CD14-positive monocyte (primary cell): ENCODE results near the gene C1QL1. TPM values are rescaled to one million over a fixed set of nuclear protein-coding genes. Genes with fewer than 3 reads are reported as not detected.

Source experiments
- DNase-seq, 3 donors: peaks; one replicate each; pipeline ENCODE4 v3.0.0-alpha.2; 2011 to 2022
- H2AFZ ChIP-seq: 2 replicates; pipeline ENCODE4 v1.6.0; 2012; ENCODE audit warnings: mild to moderate bottlenecking, low read depth, low read length, inconsistent platforms; ENCODE audit not compliant: insufficient read depth, poor library complexity, severe bottlenecking
- H3K27ac ChIP-seq, 2 donors: 1 replicate in 1 of 2; 2 replicates in 1 of 2; pipeline ENCODE4 v1.5.1; 2012 to 2013; ENCODE audit warnings: low read length in 2 of 2, control low read depth in 1 of 2, inconsistent platforms in 1 of 2, low read depth in 1 of 2, mild to moderate bottlenecking in 1 of 2
- H3K27me3 ChIP-seq, 2 donors: one replicate each; pipeline versions ENCODE4 v1.6.0 to v1.6.1; 2011 to 2013; ENCODE audit warnings: low read length in 2 of 2; ENCODE audit not compliant: control insufficient read depth in 2 of 2, insufficient read depth in 2 of 2
- H3K36me3 ChIP-seq, 2 donors: replicated peaks in 1 of 2; 1 replicate in 1 of 2; 2 replicates in 1 of 2; pipeline versions ENCODE4 v1.5.1 to v1.6.1; 2012 to 2013; ENCODE audit warnings: low read length in 2 of 2, control low read depth in 1 of 2, inconsistent platforms in 1 of 2, mild to moderate bottlenecking in 1 of 2; ENCODE audit not compliant: insufficient read depth in 2 of 2, control insufficient read depth in 1 of 2
- H3K4me1 ChIP-seq, 2 donors: 1 replicate in 1 of 2; 2 replicates in 1 of 2; pipeline versions ENCODE4 v1.5.1 to v1.6.1; 2012 to 2013; ENCODE audit warnings: low read length in 2 of 2, control low read depth in 1 of 2, inconsistent platforms in 1 of 2, mild to moderate bottlenecking in 1 of 2, moderate library complexity in 1 of 2; ENCODE audit not compliant: insufficient read depth in 2 of 2, control insufficient read depth in 1 of 2
- H3K4me2 ChIP-seq: replicated peaks from 2 replicates; pipeline ENCODE3; 2012; ENCODE audit warnings: low read length, moderate library complexity, mild to moderate bottlenecking; ENCODE audit not compliant: poor library complexity, severe bottlenecking; ENCODE audit errors: extremely low read depth
- H3K4me3 ChIP-seq, 3 experiments: fragments of 200-600 bp in 1 of 3; sonication (generic) in 1 of 3; replicated peaks in 1 of 3; 1 replicate in 2 of 3; 2 replicates in 1 of 3; pipeline ENCODE4 v1.5.1; 2011 to 2013; ENCODE audit warnings: low read length in 3 of 3, mild to moderate bottlenecking in 3 of 3, control low read depth in 2 of 3, low read depth in 2 of 3, inconsistent platforms in 1 of 3, moderate library complexity in 1 of 3
- H3K79me2 ChIP-seq: 2 replicates; pipeline ENCODE4 v1.6.0; 2012; ENCODE audit warnings: mild to moderate bottlenecking, control low read depth, inconsistent platforms, low read length, moderate library complexity; ENCODE audit not compliant: insufficient read depth
- H3K9ac ChIP-seq: 2 replicates; pipeline ENCODE4 v1.6.0; 2017; ENCODE audit warnings: low read length, mild to moderate bottlenecking; ENCODE audit not compliant: insufficient read depth, poor library complexity, severe bottlenecking
- H3K9me3 ChIP-seq, 2 donors: replicated peaks in 1 of 2; 1 replicate in 1 of 2; 2 replicates in 1 of 2; pipeline versions ENCODE4 v1.5.1 to v1.6.1; 2012 to 2013; ENCODE audit warnings: low read length in 2 of 2, control low read depth in 1 of 2; ENCODE audit not compliant: control insufficient read depth in 1 of 2, insufficient read depth in 1 of 2
- H4K20me1 ChIP-seq: 2 replicates; pipeline ENCODE4 v1.6.0; 2012; ENCODE audit warnings: mild to moderate bottlenecking, low read length, control low read depth, moderate library complexity; ENCODE audit not compliant: insufficient read depth
- H3K27ac Mint-ChIP-seq, 7 donors: one replicate each; pipeline ENCODE4 v1.8.0; 2020; ENCODE audit warnings: mild to moderate bottlenecking in 7 of 7, mixed read lengths in 7 of 7, moderate library complexity in 6 of 7, inconsistent platforms in 2 of 7
- H3K27me3 Mint-ChIP-seq, 3 donors: one replicate each; pipeline ENCODE4 v1.8.0; 2021 to 2022; ENCODE audit warnings: low read depth in 3 of 3, mild to moderate bottlenecking in 3 of 3, mixed read lengths in 3 of 3, moderate library complexity in 3 of 3, inconsistent platforms in 1 of 3
- H3K36me3 Mint-ChIP-seq, 2 donors: one replicate each; pipeline ENCODE4 v1.8.0; 2020; ENCODE audit warnings: mixed read lengths in 2 of 2, inconsistent platforms in 1 of 2, mild to moderate bottlenecking in 1 of 2
- H3K4me1 Mint-ChIP-seq: one replicate; pipeline ENCODE4 v1.8.0; 2020; ENCODE audit warnings: mild to moderate bottlenecking, mixed read lengths
- H3K4me3 Mint-ChIP-seq, 2 donors: one replicate each; pipeline ENCODE4 v1.8.0; 2020; ENCODE audit warnings: mild to moderate bottlenecking in 2 of 2, mixed read lengths in 2 of 2, moderate library complexity in 1 of 2
- H3K9me3 Mint-ChIP-seq, 7 donors: one replicate each; pipeline ENCODE4 v1.8.0; 2020 to 2022; ENCODE audit warnings: mixed read lengths in 7 of 7, mild to moderate bottlenecking in 6 of 7, moderate library complexity in 6 of 7, inconsistent platforms in 2 of 7
- WGBS: methylation state at CpG from one replicate; pipeline ENCODE4 v1.1.5; 2013; ENCODE audit warnings: missing lambda C conversion rate; ENCODE audit not compliant: insufficient coverage; 5-methylcytosine and 5-hydroxymethylcytosine counted together
- intact Hi-C, 2 donors: fragments of 100-400 bp; cut with micrococcal nuclease; formaldehyde crosslinking; loops; one replicate each; pipeline versions ENCODE4 v1.15.0 to v1.15.1; 2023
- polyA plus RNA-seq, 3 donors: library from polyadenylated mRNA; depleted of rRNA in 1 of 3; unstranded in 2 of 3; stranded (reverse) in 1 of 3; fragments of 300-500 nt in 2 of 3; fragments of >200 nt in 1 of 3; fragmentation: Illumina TruSeq in 2 of 3; gene quantifications; 1 replicate in 2 of 3; 2 replicates in 1 of 3; pipeline ENCODE4 v1.2.3, GENCODE V29; 2012 to 2021
- TF ChIP-seq, protein P1 (sequence below): fragments of 200-600 bp; IDR thresholded peaks from one replicate; pipeline ENCODE4 v1.8.0; 2022; ENCODE audit warnings: antibody characterized with exemption, mild to moderate bottlenecking

Gene C1QL1
- polyA plus RNA-seq, 3 donors = not detected

GRCh38 chr17:44967907-44968224, 237 bp downstream of the C1QL1 start:
- peaks cover 2 to 39% (median 19%) of the 10 kb centered on the region in 7 donors for H3K9me3 Mint-ChIP-seq
- no peak for DNase-seq
- intact Hi-C loops = no loop called here
- Histone ChIP-seq H3K4me2 (peak overlapping the region; percentile 60), H3K4me3 (no peak overlapping the region), H3K9me3 (peaks cover 0 to 25% of the 10 kb centered on the region in 2 donors), H3K27ac (no peak overlapping the region), H3K4me1 (peaks cover 19 to 33% of the 10 kb centered on the region in 2 donors), H4K20me1 (no peaks in the 10 kb centered on the region), H3K27me3 (peaks cover 59 to 84% of the 10 kb centered on the region in 2 donors), H3K79me2 (no peaks in the 10 kb centered on the region), H3K36me3 (no peaks in the 10 kb centered on the region), H2AFZ (no peak overlapping the region), H3K9ac (no peak overlapping the region)
- H3K36me3 Mint-ChIP-seq = peaks cover 14 to 16% of the 10 kb centered on the region in 2 donors
- H3K27me3 Mint-ChIP-seq = peaks cover 76 to 92% (median 88%) of the 10 kb centered on the region in 3 donors
- TF ChIP-seq, protein P1, sequence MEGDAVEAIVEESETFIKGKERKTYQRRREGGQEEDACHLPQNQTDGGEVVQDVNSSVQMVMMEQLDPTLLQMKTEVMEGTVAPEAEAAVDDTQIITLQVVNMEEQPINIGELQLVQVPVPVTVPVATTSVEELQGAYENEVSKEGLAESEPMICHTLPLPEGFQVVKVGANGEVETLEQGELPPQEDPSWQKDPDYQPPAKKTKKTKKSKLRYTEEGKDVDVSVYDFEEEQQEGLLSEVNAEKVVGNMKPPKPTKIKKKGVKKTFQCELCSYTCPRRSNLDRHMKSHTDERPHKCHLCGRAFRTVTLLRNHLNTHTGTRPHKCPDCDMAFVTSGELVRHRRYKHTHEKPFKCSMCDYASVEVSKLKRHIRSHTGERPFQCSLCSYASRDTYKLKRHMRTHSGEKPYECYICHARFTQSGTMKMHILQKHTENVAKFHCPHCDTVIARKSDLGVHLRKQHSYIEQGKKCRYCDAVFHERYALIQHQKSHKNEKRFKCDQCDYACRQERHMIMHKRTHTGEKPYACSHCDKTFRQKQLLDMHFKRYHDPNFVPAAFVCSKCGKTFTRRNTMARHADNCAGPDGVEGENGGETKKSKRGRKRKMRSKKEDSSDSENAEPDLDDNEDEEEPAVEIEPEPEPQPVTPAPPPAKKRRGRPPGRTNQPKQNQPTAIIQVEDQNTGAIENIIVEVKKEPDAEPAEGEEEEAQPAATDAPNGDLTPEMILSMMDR = no peak
- H3K4me1 Mint-ChIP-seq = peaks cover 32% of the 10 kb centered on the region
- H3K27ac Mint-ChIP-seq = no peak overlapping the region
- WGBS = 1% methylated on average over 40 of the region's 47 CpGs
- no peak overlapping the region for H3K4me3 Mint-ChIP-seq

DNA sequence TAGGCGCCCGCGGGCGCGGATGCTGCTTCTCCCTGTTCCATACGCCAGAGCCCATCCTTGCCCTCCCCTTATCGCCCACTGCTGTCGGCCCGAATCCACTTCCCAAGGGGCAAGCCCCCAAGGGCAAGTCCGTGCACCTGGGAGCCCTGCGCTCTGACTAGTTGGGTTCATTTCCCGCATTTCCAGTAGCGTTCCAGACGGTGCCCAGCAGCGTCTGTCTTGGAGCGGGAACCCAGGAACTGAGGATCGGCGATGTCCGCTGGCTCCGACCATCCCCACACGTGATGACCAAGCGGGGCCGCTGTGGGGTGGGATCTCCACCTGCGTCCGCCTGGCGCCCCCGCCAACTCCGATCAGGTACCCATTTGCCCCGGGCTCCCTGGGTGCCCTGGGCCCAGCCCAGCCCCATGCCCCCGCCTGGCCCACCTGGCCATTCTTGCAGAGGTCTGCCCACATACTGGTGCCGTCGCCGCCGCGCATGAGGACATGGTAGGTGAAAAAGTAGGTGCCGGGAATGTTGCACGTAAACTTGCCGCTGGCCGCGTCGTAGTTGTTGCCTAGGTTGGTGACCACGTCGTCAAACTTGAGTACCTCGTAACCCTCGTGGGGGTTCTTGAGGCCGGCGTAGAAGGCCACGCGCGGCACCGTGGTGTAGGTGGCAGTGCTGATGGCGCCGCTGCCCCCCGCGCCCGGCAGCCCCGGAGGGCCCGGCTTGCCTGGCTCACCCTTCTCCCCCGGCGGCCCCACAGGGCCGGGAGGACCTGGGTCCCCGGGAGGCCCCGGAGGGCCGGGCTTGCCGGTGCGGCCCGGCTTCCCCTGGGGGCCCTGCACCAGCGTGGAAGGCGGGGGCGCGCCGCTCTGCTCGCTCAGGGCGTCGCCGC, 837 bp downstream of the C1QL1 start:
- H3K4me3 ChIP-seq = no peak overlapping the region
- H2AFZ ChIP-seq = no peak overlapping the region
- H4K20me1 ChIP-seq = no peaks in the 10 kb centered on the region
- Mint-ChIP-seq H3K4me1 (peaks cover 32% of the 10 kb centered on the region), H3K9me3 (peaks cover 2 to 39% (median 19%) of the 10 kb centered on the region in 7 donors), H3K36me3 (peaks cover 14 to 16% of the 10 kb centered on the region in 2 donors), H3K27me3 (peaks cover 72 to 91% (median 83%) of the 10 kb centered on the region in 3 donors), H3K27ac (no peak overlapping the region), H3K4me3 (peak overlapping the region; percentile 39 to 71)
- H3K27ac ChIP-seq = no peak overlapping the region
- H3K9ac ChIP-seq = no peak overlapping the region
- peaks cover 19 to 33% of the 10 kb centered on the region in 2 donors for H3K4me1 ChIP-seq
- DNase-seq = no peak
- WGBS = 9% methylated on average over 64 of the region's 76 CpGs
- TF ChIP-seq, protein P1 = no peak
- H3K9me3 ChIP-seq = peaks cover 0 to 25% of the 10 kb centered on the region in 2 donors
- peak overlapping the region; percentile 60 for H3K4me2 ChIP-seq
- intact Hi-C loops = no loop called here
- H3K36me3 ChIP-seq = no peaks in the 10 kb centered on the region
- H3K27me3 ChIP-seq = peaks cover 55 to 84% of the 10 kb centered on the region in 2 donors
- no peaks in the 10 kb centered on the region for H3K79me2 ChIP-seq
